Measurements from ENCODE around the gene HAGHL. TPM values are rescaled to one million over a fixed set of nuclear protein-coding genes. Genes with fewer than 3 reads are reported as not detected.

The HAGHL gene
- polyA plus RNA-seq, 2 of the 4 experiments (the other 2 are of a cell fraction), result 4.4 to 22.0 TPM

DNA sequence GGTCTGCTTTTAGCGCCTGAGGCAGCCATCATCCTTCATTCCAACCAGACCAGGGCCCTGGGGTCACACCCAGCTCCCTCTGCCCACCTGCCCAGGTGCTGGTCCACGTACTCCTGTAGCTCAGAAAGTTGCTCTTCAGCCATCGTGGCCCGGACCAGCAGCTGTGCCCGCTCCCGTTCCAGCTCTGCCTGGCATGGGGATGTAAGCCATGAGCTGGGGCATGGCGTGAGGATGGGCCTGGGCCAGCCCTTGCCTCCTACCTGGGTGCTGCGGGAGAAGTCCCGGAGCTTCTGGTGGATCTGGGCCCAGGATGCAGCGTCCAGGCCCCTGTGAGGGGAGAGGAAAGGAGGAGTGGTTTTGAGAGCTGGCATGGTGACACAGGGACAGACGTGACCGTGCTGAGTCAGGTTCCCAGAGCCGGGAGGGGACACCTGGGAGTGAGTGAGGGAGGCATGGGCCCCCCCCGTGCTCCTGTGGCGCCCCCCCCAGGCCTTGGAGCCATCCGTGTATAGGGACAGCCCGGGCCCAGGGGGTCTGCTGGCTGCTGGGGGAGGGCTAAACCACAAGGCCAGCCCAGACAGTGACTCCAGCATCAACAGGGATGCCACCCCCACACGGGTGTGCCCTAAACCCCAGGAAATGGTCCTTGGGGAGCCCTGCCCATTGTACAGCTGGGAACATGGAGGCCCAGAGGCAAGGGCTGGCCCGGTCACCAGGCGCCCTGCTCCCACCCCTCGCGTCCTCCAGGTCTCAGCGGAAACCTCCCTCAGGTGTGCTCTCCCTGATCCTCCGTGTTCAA is 3.9 kb upstream of the HAGHL start:
- H3K4me2 ChIP-seq, result no peak overlapping the region
- peaks cover 37% of the 10 kb centered on the region for H3K4me1 ChIP-seq
- H3K27ac ChIP-seq, result no peak overlapping the region
- TF ChIP-seq MAFK (IDR thresholded peaks at IDR 0.05; ENCODE audit: partially characterized antibody) (no peak), EHF (CRISPR knock-in tag; IDR thresholded peaks at IDR 0.05) (no peak), JUN (IDR thresholded peaks at IDR 0.05) (0 out of 5 replicates have a peak, but pooled peaks of 1 of the 2 experiments have one; percentile 11)
- ATAC-seq (no peak), FAIRE-seq (no peak), DNase-seq (ENCODE audit: low read depth in 1 of 2, low spot score in 1 of 2) (no peak)
- no peak overlapping the region for H3K4me3 ChIP-seq
- CTCF ChIA-PET, result interaction anchor here (0.7 to 28.0 kb wide), 5 partner anchors 9 to 62 kb away, joined by 3 to 656 read pairs (median 4); partner anchors contain the start of genes ANTKMT, CCDC78, CIAO3 and FBXL16
- WGBS (ENCODE audit: missing lambda C conversion rate), result 88% methylated on average over 14 of the region's 24 CpGs
- H3K9me3 ChIP-seq, result no peaks in the 10 kb centered on the region
- POLR2A ChIA-PET, result interaction anchor here (4.2 kb wide), 1 partner anchor 8 kb away, joined by 23 read pairs; the partner anchor contains the start of gene METRN

DNA sequence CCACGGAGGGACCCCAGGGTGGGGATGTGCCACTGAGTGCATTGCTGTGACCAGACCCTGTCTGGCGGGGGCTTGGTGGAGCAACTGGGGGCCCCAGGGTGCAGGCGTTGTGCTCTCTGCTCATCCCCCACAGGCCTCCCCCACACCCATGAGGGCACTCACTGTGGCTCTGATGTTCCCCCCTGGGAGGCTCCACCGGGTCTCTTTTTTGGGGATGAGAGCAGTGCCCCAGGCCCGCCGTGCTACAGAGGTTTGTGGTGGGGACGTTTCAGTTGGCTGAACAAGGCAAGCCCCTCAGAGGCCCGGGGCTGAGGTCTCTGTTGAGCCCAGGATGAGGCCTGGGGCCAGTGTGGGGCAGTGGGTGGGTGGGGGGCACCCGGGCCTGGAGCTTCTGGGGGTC is 3.2 kb upstream of the HAGHL start:
- TF ChIP-seq RNF2 (IDR thresholded peaks at IDR 0.05; ENCODE audit: borderline replicate concordance, low read depth) (no peak), HOXB13 (CRISPR knock-in tag; IDR thresholded peaks at IDR 0.05; ENCODE audit: low read depth) (no peak), EHF (CRISPR knock-in tag; IDR thresholded peaks at IDR 0.05) (no peak), HOXA7 (CRISPR knock-in tag; IDR thresholded peaks at IDR 0.05) (no peak), NR3C1 (IDR thresholded peaks at IDR 0.05) (no peak), MAZ (IDR thresholded peaks at IDR 0.05; ENCODE audit: borderline replicate concordance, low read depth, low read length) (no peak), MYC (IDR thresholded peaks at IDR 0.05; ENCODE audit: borderline replicate concordance, low read length) (no peak), HDAC2 (IDR thresholded peaks at IDR 0.05) (no peak), PHF8 (IDR thresholded peaks at IDR 0.05; ENCODE audit: borderline replicate concordance, low read depth) (no peak)
- TF ChIP-seq, protein P1, sequence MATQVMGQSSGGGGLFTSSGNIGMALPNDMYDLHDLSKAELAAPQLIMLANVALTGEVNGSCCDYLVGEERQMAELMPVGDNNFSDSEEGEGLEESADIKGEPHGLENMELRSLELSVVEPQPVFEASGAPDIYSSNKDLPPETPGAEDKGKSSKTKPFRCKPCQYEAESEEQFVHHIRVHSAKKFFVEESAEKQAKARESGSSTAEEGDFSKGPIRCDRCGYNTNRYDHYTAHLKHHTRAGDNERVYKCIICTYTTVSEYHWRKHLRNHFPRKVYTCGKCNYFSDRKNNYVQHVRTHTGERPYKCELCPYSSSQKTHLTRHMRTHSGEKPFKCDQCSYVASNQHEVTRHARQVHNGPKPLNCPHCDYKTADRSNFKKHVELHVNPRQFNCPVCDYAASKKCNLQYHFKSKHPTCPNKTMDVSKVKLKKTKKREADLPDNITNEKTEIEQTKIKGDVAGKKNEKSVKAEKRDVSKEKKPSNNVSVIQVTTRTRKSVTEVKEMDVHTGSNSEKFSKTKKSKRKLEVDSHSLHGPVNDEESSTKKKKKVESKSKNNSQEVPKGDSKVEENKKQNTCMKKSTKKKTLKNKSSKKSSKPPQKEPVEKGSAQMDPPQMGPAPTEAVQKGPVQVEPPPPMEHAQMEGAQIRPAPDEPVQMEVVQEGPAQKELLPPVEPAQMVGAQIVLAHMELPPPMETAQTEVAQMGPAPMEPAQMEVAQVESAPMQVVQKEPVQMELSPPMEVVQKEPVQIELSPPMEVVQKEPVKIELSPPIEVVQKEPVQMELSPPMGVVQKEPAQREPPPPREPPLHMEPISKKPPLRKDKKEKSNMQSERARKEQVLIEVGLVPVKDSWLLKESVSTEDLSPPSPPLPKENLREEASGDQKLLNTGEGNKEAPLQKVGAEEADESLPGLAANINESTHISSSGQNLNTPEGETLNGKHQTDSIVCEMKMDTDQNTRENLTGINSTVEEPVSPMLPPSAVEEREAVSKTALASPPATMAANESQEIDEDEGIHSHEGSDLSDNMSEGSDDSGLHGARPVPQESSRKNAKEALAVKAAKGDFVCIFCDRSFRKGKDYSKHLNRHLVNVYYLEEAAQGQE (IDR thresholded peaks at IDR 0.05), result no peak
- TF ChIP-seq, protein P2, sequence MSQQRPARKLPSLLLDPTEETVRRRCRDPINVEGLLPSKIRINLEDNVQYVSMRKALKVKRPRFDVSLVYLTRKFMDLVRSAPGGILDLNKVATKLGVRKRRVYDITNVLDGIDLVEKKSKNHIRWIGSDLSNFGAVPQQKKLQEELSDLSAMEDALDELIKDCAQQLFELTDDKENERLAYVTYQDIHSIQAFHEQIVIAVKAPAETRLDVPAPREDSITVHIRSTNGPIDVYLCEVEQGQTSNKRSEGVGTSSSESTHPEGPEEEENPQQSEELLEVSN (IDR thresholded peaks at IDR 0.05; ENCODE audit: borderline replicate concordance, low read depth), result no peak
- H3K4me3 ChIP-seq, result no peak overlapping the region
- no peak for ATAC-seq
- no peak overlapping the region for H3K27ac ChIP-seq
- POLR2A ChIA-PET, result interaction anchor here (0.6 to 4.2 kb wide), 2 partner anchors 8 to 11 kb away, joined by 3 to 23 read pairs; partner anchors contain the start of gene METRN
- H3K9me3 ChIP-seq, result no peaks in the 10 kb centered on the region
- H3K4me1 ChIP-seq, result peaks cover 32% of the 10 kb centered on the region
- DNase-seq (ENCODE audit: low read depth in 1 of 2, low spot score in 1 of 2), result no peak
- 95% methylated on average over 4 of the region's 9 CpGs for WGBS (ENCODE audit: missing lambda C conversion rate)
- no peak for FAIRE-seq
- no peak overlapping the region for H3K4me2 ChIP-seq
- CTCF ChIA-PET, result interaction anchor here (1.1 to 28.0 kb wide), 3 partner anchors 9 to 62 kb away, joined by 3 to 656 read pairs (median 656); partner anchors contain the start of genes ANTKMT, CCDC78, CIAO3 and FBXL16

DNA sequence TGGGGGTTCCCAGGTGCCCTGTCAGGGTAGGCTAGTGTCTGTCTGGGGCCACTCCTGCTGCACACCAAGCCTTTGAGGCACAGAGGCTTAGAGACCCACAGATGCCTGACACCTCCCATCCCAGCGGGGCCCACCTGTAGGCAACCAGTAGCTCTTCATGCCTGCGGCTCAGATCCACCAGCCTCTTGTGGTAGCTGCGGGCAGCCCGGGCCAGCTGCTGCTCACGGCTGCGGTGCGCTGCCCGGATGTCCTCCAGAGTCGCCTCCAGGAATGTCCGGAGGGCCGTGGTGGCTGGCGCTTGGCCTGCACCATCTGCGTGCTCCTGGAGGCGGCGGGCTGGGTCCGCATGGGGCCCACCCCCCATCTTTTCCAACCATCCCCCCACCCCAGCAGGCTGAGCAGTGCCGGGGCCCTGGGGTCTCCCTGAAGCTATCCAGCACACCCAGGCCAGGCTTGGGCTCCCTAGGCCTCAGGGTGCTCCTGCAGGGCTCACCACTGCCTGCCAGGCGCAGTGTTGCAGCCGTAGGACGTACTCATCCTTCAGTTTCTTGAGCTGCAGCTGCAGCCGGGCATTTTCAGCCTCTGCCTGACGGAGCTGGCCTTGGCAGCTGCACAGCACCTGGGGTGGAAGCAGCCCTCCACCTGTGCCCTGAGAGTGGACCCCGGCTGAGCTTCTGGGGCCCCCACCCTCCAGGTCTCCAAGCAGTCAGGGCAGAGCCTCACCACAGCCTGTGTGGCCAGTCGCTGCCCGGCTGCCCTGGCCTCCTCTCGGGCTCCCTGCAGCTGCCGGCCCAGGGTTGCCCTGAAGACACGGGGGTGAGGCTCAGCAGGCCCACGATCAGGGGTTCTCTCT is 2.5 kb upstream of the HAGHL start:
- H3K4me1 ChIP-seq, result peaks cover 29% of the 10 kb centered on the region
- H3K9me3 ChIP-seq, result no peaks in the 10 kb centered on the region
- H3K27ac ChIP-seq, result no peak overlapping the region
- DNase-seq (ENCODE audit: low read depth in 1 of 2, low spot score in 1 of 2) (no peak), ATAC-seq (no peak), FAIRE-seq (no peak)
- TF ChIP-seq FOXS1 (CRISPR knock-in tag; IDR thresholded peaks at IDR 0.05) (no peak), TFCP2L1 (CRISPR knock-in tag; IDR thresholded peaks at IDR 0.05) (no peak), GATA3 (IDR thresholded peaks at IDR 0.05; ENCODE audit: borderline replicate concordance) (no peak)
- TF ChIP-seq, protein P3, sequence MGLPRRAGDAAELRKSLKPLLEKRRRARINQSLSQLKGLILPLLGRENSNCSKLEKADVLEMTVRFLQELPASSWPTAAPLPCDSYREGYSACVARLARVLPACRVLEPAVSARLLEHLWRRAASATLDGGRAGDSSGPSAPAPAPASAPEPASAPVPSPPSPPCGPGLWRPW (IDR thresholded peaks at IDR 0.05), result no peak
- TF ChIP-seq, protein P4, sequence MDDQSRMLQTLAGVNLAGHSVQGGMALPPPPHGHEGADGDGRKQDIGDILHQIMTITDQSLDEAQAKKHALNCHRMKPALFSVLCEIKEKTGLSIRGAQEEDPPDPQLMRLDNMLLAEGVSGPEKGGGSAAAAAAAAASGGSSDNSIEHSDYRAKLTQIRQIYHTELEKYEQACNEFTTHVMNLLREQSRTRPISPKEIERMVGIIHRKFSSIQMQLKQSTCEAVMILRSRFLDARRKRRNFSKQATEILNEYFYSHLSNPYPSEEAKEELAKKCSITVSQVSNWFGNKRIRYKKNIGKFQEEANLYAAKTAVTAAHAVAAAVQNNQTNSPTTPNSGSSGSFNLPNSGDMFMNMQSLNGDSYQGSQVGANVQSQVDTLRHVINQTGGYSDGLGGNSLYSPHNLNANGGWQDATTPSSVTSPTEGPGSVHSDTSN (IDR thresholded peaks at IDR 0.05), result peak; percentile 52; the same call in 1 of the 2 replicates
- TF ChIP-seq, protein P5, sequence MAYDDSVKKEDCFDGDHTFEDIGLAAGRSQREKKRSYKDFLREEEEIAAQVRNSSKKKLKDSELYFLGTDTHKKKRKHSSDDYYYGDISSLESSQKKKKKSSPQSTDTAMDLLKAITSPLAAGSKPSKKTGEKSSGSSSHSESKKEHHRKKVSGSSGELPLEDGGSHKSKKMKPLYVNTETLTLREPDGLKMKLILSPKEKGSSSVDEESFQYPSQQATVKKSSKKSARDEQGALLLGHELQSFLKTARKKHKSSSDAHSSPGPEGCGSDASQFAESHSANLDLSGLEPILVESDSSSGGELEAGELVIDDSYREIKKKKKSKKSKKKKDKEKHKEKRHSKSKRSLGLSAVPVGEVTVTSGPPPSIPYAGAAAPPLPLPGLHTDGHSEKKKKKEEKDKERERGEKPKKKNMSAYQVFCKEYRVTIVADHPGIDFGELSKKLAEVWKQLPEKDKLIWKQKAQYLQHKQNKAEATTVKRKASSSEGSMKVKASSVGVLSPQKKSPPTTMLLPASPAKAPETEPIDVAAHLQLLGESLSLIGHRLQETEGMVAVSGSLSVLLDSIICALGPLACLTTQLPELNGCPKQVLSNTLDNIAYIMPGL (CRISPR knock-in tag; IDR thresholded peaks at IDR 0.05; ENCODE audit: borderline replicate concordance), result no peak
- H3K4me3 ChIP-seq, result no peak overlapping the region
- POLR2A ChIA-PET, result interaction anchor here (0.6 to 4.2 kb wide), 2 partner anchors 9 to 12 kb away, joined by 3 to 23 read pairs; partner anchors contain the start of gene METRN
- H3K4me2 ChIP-seq, result no peak overlapping the region
- CTCF ChIA-PET, result interaction anchor here (0.6 to 28.0 kb wide), 5 partner anchors 8 to 333 kb away, joined by 3 to 656 read pairs (median 17); partner anchors contain the start of genes ANTKMT, CCDC78, CIAO3 and FBXL16
- 80% methylated on average over 20 of the region's 29 CpGs for WGBS (ENCODE audit: missing lambda C conversion rate)
